Adrenal gland (tissue), 5 donors: ENCODE results near the gene NABP2.

ENCODE experiments used
- POLR2A ChIP-seq, 2 donors: fragments of 450-650 bp; IDR thresholded peaks; one replicate each; pipeline ENCODE4 v1.6.1; 2017; ENCODE audit warnings: antibody characterized with exemption in 2 of 2, mild to moderate bottlenecking in 2 of 2, moderate library complexity in 1 of 2
- TF ChIP-seq, protein P1 (sequence below), 6 experiments: fragments of 450-650 bp in 4 of 6; fragments of 200-600 bp in 2 of 6; sonication (generic) in 1 of 6; IDR thresholded peaks; 1 replicate in 5 of 6; 2 replicates in 1 of 6; pipeline versions ENCODE4 v1.5.1 to v1.8.0; 2016 to 2021; ENCODE audit warnings: antibody characterized with exemption in 6 of 6, mild to moderate bottlenecking in 2 of 6, moderate library complexity in 1 of 6
- donor health status: DM: no; HTN: no; CAD: no.

- TF ChIP-seq, protein P1, sequence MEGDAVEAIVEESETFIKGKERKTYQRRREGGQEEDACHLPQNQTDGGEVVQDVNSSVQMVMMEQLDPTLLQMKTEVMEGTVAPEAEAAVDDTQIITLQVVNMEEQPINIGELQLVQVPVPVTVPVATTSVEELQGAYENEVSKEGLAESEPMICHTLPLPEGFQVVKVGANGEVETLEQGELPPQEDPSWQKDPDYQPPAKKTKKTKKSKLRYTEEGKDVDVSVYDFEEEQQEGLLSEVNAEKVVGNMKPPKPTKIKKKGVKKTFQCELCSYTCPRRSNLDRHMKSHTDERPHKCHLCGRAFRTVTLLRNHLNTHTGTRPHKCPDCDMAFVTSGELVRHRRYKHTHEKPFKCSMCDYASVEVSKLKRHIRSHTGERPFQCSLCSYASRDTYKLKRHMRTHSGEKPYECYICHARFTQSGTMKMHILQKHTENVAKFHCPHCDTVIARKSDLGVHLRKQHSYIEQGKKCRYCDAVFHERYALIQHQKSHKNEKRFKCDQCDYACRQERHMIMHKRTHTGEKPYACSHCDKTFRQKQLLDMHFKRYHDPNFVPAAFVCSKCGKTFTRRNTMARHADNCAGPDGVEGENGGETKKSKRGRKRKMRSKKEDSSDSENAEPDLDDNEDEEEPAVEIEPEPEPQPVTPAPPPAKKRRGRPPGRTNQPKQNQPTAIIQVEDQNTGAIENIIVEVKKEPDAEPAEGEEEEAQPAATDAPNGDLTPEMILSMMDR (IDR thresholded peaks at IDR 0.05): no peak
- no peak for TF ChIP-seq POLR2A (IDR thresholded peaks at IDR 0.05)
Observed at GRCh38 chr12:56221232-56221756, 2.8 kb upstream of the NABP2 start.
